GM23338 (cell line): ENCODE data around the gene CCL7. TPM values are rescaled to one million over a fixed set of nuclear protein-coding genes. Genes with fewer than 3 reads are reported as not detected.

ENCODE experiments used
- CREB1 ChIP-seq: fragments of 250-450 bp; sonication (Bioruptor Pico); IDR thresholded peaks from 2 replicates; pipeline ENCODE4 v1.5.0; 2020; ENCODE audit warnings: low read depth, mild to moderate bottlenecking, moderate library complexity
- ETS1 ChIP-seq: IDR thresholded peaks from 2 replicates; pipeline ENCODE4 v1.6.1; 2016; ENCODE audit warnings: antibody characterized with exemption
- EZH2phosphoT487 ChIP-seq: fragments of 200-600 bp; sonication (generic); IDR thresholded peaks from one replicate; pipeline ENCODE4 v1.8.1; 2018; ENCODE audit warnings: antibody characterized with exemption; ENCODE audit not compliant: unreplicated experiment
- POLR2AphosphoS5 ChIP-seq: IDR thresholded peaks from 2 replicates; pipeline ENCODE4 v1.6.1; 2016; ENCODE audit warnings: antibody characterized with exemption, low read depth
- ZNF462 ChIP-seq: fragments of 250-450 bp; sonication (Bioruptor Pico); IDR thresholded peaks from 2 replicates; pipeline ENCODE4 v1.5.0; 2020; ENCODE audit warnings: mild to moderate bottlenecking, moderate library complexity
- polyA plus RNA-seq: library from polyadenylated mRNA; unstranded; fragments of >200 nt; fragmentation: Nextera tagmentation; extraction: Ambion mirVana; gene quantifications from 2 replicates; pipeline ENCODE4 v1.2.1, GENCODE V29; 2016
- total RNA-seq: library from RNA; depleted of rRNA; stranded (reverse); fragments of >200 nt; shearing (Covaris generic); gene quantifications from 2 replicates; pipeline ENCODE4 v1.2.3, GENCODE V29; 2014
- TF ChIP-seq, protein P1 (sequence below): IDR thresholded peaks from one replicate; pipeline ENCODE4 v1.6.1; 2018; ENCODE audit warnings: antibody characterized with exemption; ENCODE audit not compliant: unreplicated experiment

CCL7 gene
- total and polyA plus RNA-seq, 2 experiments from 2014 or later, result not detected

DNA sequence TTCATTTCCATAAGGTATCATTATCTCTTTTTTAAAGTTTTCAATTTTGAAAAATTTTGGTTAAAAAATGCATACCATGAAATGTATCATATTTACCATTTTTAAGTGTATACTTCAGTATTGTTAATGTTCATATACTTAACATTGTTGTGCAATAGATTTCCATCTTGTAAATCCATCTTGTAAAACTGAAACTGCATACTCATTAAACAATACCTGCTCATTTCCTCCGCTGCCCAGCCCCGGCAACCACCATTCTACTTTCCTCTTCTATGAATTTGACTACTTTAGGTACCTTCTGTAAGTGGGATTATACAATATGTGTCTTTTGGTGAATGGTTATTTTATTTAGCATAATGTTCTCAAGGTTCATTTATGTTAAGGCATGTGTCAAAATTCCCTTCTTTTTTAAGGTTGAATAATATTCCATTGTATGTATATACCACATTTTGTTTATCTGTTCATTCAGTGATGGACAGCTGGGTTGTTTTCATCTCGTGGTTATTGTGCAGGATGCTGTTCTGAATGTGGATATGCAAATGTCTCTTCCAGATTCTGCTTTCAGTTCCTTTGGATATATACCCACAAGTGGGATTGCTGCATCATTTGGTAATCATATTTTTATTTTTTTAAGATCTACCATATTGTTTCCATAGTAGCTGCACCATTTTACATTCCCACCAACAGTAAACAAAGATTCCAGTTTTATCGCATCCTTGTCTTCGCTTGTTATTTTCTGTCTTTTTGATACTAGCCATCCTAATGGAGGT lies 8.3 kb upstream of the CCL7 start (continued):
- no peak for TF ChIP-seq ZNF462 (CRISPR knock-in tag)
- no peak for TF ChIP-seq ETS1
- TF ChIP-seq CREB1, result no peak
- no peak for TF ChIP-seq POLR2AphosphoS5
- TF ChIP-seq, protein P1, sequence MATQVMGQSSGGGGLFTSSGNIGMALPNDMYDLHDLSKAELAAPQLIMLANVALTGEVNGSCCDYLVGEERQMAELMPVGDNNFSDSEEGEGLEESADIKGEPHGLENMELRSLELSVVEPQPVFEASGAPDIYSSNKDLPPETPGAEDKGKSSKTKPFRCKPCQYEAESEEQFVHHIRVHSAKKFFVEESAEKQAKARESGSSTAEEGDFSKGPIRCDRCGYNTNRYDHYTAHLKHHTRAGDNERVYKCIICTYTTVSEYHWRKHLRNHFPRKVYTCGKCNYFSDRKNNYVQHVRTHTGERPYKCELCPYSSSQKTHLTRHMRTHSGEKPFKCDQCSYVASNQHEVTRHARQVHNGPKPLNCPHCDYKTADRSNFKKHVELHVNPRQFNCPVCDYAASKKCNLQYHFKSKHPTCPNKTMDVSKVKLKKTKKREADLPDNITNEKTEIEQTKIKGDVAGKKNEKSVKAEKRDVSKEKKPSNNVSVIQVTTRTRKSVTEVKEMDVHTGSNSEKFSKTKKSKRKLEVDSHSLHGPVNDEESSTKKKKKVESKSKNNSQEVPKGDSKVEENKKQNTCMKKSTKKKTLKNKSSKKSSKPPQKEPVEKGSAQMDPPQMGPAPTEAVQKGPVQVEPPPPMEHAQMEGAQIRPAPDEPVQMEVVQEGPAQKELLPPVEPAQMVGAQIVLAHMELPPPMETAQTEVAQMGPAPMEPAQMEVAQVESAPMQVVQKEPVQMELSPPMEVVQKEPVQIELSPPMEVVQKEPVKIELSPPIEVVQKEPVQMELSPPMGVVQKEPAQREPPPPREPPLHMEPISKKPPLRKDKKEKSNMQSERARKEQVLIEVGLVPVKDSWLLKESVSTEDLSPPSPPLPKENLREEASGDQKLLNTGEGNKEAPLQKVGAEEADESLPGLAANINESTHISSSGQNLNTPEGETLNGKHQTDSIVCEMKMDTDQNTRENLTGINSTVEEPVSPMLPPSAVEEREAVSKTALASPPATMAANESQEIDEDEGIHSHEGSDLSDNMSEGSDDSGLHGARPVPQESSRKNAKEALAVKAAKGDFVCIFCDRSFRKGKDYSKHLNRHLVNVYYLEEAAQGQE, result no peak
- no peak for TF ChIP-seq EZH2phosphoT487
